Measurements from ENCODE around the gene NEK7.

DNA sequence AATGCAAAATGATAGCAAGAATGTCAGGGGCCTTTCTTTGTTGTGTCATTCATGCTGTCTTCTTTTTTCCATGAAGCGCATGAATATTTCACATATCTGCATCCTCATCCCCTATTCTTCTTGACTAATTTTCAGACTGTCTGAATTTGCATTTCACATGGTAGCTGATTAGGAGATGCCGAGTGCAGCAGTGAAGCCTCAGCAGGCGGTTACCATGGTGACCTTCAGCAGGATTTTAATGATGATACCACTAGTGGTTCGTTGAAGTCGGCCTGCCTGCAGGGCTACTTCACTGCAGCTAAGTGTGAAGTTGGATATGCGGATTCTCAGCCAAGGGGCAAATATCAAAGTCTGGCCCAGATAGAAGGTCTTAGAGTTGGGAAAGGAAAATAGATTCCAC lies 141.8 kb downstream of the NEK7 start:
- no peak for TF ChIP-seq EZH2phosphoT487 (IDR thresholded peaks at IDR 0.05; ENCODE audit: insufficient read depth, low read depth)
- TF ChIP-seq EZH2 (IDR thresholded peaks at IDR 0.05; ENCODE audit: insufficient read depth, poor library complexity, severe bottlenecking) = no peak

Data from GM23248 (cell line).